Measurements from ENCODE around the gene TOLLIP.
"Not testable (repeated sequence)": the region's sequence is repeated elsewhere in the genome, so short reads cannot be mapped to it uniquely, and the experiment has no call there.

The TOLLIP gene

GRCh38 chr11:1247026-1247425 lies 62.4 kb downstream of the TOLLIP start:
- not testable (repeated sequence) for DNase-seq (ENCODE audit: low read depth in 2 of 2)

GRCh38 chr11:1246301-1246700 lies 63.1 kb downstream of the TOLLIP start:
- DNase-seq (ENCODE audit: low read depth in 2 of 2), result not testable (repeated sequence)

- not testable (repeated sequence) for DNase-seq (ENCODE audit: low read depth in 2 of 2)
These were observed 63.7 kb downstream of the TOLLIP start for GRCh38 chr11:1245717-1246116.

GRCh38 chr11:1244557-1244956 lies 64.9 kb downstream of the TOLLIP start:
- not testable (repeated sequence) for DNase-seq (ENCODE audit: low read depth in 2 of 2)

- DNase-seq (ENCODE audit: low read depth in 2 of 2), result not testable (repeated sequence)
These were observed 65.9 kb downstream of the TOLLIP start for GRCh38 chr11:1243521-1243920.

GRCh38 chr11:1242751-1243150 lies 66.7 kb downstream of the TOLLIP start:
- not testable (repeated sequence) for DNase-seq (ENCODE audit: low read depth in 2 of 2)

GRCh38 chr11:1242289-1242688 lies 67.1 kb downstream of the TOLLIP start:
- DNase-seq (ENCODE audit: low read depth in 2 of 2), result no peak

- no peak for DNase-seq (ENCODE audit: low read depth in 2 of 2)
These were observed 67.7 kb downstream of the TOLLIP start for GRCh38 chr11:1241706-1242105.

- DNase-seq (ENCODE audit: low read depth in 2 of 2), result no peak
These were observed 68.7 kb downstream of the TOLLIP start for GRCh38 chr11:1240771-1241170.

GRCh38 chr11:1239596-1240205 lies 69.7 kb downstream of the TOLLIP start:
- DNase-seq (ENCODE audit: low read depth in 2 of 2), result no peak

- no peak for DNase-seq (ENCODE audit: low read depth in 2 of 2)
These were observed 70.5 kb downstream of the TOLLIP start for GRCh38 chr11:1238767-1239595.

- no peak for DNase-seq (ENCODE audit: low read depth in 2 of 2)
These were observed 71.6 kb downstream of the TOLLIP start for GRCh38 chr11:1237851-1238250.

- DNase-seq (ENCODE audit: low read depth in 2 of 2), result no peak
These were observed 72.3 kb downstream of the TOLLIP start for GRCh38 chr11:1237128-1237580.

GRCh38 chr11:1236316-1237127 lies 72.9 kb downstream of the TOLLIP start:
- no peak for DNase-seq (ENCODE audit: low read depth in 2 of 2)

GRCh38 chr11:1235901-1236315 lies 73.5 kb downstream of the TOLLIP start:
- DNase-seq (ENCODE audit: low read depth in 2 of 2), result no peak

- no peak for DNase-seq (ENCODE audit: low read depth in 2 of 2)
These were observed 74.0 kb downstream of the TOLLIP start for GRCh38 chr11:1235306-1235900.

- DNase-seq (ENCODE audit: low read depth in 2 of 2), result no peak
These were observed 74.6 kb downstream of the TOLLIP start for GRCh38 chr11:1234771-1235305.

- no peak for DNase-seq (ENCODE audit: low read depth in 2 of 2)
These were observed 75.2 kb downstream of the TOLLIP start for GRCh38 chr11:1234054-1234720.

GRCh38 chr11:1233351-1234053 lies 75.9 kb downstream of the TOLLIP start:
- DNase-seq (ENCODE audit: low read depth in 2 of 2), result no peak

GRCh38 chr11:1232883-1233321 lies 76.5 kb downstream of the TOLLIP start:
- DNase-seq (ENCODE audit: low read depth in 2 of 2), result no peak
